Raji (cell line): ENCODE results near the gene LRRC2.

Experiments used
- POLR2A ChIP-seq: IDR thresholded peaks from 2 replicates; pipeline ENCODE4 v1.6.1; 2011; ENCODE audit warnings: low read depth, low read length, control low read depth; ENCODE audit not compliant: insufficient read depth

LRRC2 gene

GRCh38 chr3:46524008-46524407 lies 42.1 kb downstream of the LRRC2 start:
- no peak for TF ChIP-seq POLR2A

GRCh38 chr3:46523556-46523955 lies 42.5 kb downstream of the LRRC2 start:
- TF ChIP-seq POLR2A = no peak

GRCh38 chr3:46521096-46521495 lies 45.0 kb downstream of the LRRC2 start:
- no peak for TF ChIP-seq POLR2A

GRCh38 chr3:46520531-46520930 lies 45.6 kb downstream of the LRRC2 start:
- TF ChIP-seq POLR2A = no peak

GRCh38 chr3:46519952-46520351 lies 46.1 kb downstream of the LRRC2 start:
- no peak for TF ChIP-seq POLR2A

- no peak for TF ChIP-seq POLR2A
Observed at GRCh38 chr3:46517784-46518181, 48.3 kb downstream of the LRRC2 start.

GRCh38 chr3:46517016-46517783 lies 48.9 kb downstream of the LRRC2 start:
- no peak for TF ChIP-seq POLR2A

- TF ChIP-seq POLR2A = no peak
Observed at GRCh38 chr3:46516521-46516920, 49.6 kb downstream of the LRRC2 start.

GRCh38 chr3:46512191-46512749 lies 53.8 kb downstream of the LRRC2 start:
- TF ChIP-seq POLR2A = no peak

GRCh38 chr3:46509661-46510187 lies 56.4 kb downstream of the LRRC2 start:
- no peak for TF ChIP-seq POLR2A

- TF ChIP-seq POLR2A = no peak
Observed at GRCh38 chr3:46508850-46509591, 57.1 kb downstream of the LRRC2 start.

GRCh38 chr3:46506526-46506925 lies 59.6 kb downstream of the LRRC2 start:
- TF ChIP-seq POLR2A = no peak

- TF ChIP-seq POLR2A = no peak
Observed at GRCh38 chr3:46505953-46506352, 60.1 kb downstream of the LRRC2 start.

- TF ChIP-seq POLR2A = no peak
Observed at GRCh38 chr3:46504789-46505188, 61.3 kb downstream of the LRRC2 start.

GRCh38 chr3:46503200-46503874 lies 62.8 kb downstream of the LRRC2 start:
- no peak for TF ChIP-seq POLR2A
